Glomerular endothelial cell (primary cell): ENCODE measurements around the gene SHB. TPM values are rescaled to one million over a fixed set of nuclear protein-coding genes. Genes with fewer than 3 reads are reported as not detected.

Experiments used
- DNase-seq: peaks from one replicate; pipeline ENCODE4 v3.0.0-alpha.2; 2011; ENCODE audit warnings: low read depth, low spot score; ENCODE audit errors: extremely low read depth
- total RNA-seq: library from RNA; depleted of rRNA; stranded (reverse); fragments of >200 nt; gene quantifications from 2 replicates; pipeline ENCODE4 v1.2.3, GENCODE V29; 2015

SHB gene
- total RNA-seq, 1 donor from 2014 or later, result 42.8 TPM

DNA sequence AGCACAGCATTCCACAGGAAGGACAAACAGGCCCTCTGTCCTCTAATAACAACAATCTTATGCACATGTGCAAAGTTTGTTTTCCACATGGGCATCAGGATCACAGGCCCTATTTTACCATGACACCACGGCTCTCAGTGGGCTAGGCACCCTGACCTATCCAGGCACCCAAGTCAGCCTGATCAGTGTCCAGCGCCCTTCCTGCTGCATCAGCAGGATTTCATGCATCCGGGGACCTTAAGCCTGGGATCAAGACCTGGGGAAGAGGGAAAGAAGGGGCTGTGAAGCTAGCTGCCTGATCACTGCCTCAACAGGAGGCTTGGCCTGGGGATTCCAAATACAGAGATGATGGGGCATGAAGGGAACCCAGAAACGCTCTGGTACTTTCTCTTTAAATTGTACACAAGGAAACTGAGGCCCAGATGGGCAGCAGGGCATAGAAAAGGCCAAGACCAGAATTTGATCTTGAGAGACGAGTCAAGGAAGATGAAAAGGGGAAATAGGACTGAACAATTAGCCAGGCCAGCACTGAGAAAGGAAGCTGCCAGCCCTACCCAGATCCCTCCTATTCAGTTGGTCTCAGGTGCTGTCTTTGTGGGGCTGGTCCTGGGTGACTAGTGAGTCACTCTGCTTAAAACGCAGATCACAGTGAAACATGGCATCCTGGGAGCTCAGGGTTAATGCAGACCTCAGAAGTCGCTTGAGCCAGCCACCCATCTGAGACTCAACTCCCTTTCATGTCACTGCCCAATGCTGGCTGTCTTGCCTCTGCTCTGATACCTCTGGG, 57.9 kb downstream of the SHB start:
- no peak for DNase-seq

DNA sequence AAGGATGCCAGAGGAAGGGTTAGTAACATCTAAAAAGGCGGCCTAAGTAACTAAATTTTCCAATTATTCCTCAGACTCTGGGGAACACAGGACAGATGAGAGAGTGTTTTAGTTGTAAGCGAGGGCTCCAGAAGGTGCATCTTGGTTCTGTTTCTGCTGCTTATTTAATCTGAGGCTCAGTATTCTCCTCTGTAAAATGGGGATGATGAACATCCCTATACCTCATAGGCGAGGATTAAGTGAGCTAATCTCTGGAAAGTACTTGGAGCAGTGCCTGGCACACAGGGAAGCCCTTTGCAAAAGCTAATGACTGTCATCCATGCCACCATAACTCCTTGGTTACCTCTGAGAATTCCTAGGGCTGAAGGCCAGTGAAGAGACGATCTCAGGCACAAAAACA, 59.0 kb downstream of the SHB start:
- no peak for DNase-seq

DNA sequence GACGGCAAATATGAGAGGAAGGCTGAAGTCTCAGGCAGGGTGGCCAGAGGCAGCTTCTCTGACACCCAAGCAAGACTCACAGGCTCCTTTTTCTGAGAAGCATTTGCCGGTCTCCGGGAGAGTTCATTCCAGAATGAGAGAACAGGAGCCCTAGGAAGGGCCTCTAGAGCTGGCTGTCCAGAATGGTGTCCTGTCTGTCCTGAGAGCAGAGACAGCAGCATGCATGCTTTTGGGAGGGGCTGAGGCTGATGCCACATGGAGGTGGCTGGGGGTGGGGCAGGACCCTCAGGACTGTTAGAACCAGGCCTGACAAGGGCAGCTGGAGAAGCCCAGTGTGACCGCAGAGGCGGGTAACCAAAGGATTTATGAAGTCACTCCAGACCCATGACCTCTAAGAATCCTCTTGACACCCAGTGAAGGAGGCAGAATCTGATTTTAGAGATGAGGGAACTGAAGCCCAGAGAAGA, 60.0 kb downstream of the SHB start:
- no peak for DNase-seq

DNA sequence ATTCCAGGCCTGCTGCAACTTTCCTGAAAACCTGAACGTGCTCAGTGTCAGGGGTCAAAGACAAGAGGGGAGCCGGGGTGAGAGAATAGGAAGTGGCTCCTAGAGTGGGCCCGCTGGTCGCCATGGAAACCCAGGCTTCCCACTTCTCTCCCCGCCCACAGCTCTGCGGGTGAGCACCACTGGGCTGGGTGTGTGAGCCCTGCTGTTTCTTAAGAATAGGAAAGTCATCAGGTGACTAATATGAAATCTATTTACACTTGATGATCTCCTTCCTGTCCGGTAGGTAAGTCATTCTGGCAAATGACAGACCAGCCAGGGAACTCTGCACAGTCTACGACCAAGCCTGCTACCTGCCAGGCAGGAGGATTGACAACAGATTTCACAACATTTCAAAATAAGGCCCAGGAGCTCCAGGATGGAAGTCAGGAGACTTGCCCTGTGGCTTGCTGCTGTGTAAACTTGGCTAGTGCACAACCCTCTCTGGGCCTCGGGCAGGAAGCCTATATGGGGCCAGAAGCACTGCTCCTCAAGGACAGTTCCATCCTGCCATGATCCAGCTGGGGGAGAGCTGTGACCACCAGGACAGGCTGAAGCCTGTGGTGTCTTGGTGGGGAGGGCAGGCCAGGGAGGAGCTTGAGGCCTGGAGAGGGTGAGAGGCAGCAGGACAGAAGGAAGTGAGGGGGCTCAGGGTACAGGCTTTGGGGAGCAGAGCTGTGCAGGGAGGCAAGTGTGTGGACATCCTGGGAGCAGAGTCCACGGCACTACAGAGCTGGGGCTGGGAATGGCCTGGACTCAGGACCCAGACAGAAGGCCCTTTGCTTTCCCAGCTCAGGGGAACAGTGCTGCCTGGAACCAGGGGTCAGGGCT, 60.6 kb downstream of the SHB start:
- no peak for DNase-seq

DNA sequence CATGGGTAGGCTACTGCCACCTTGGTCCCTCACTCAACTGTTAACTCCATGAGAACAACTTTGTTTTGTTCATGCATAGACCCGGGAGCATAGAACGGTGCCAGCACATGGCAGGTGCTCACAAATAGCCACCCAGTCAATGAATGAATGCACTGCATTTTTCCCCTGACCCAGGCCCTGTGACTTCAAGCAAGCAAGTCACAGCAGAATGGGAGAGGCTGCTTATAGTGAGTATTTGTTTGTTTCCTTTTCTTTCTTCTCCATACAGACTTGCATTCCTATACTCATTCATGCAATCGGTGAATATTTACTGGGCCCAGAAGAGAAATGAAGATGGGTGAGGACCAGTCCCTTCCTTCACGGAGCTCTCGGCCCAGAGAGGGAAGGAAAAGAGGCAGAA, 62.0 kb downstream of the SHB start:
- no peak for DNase-seq

DNA sequence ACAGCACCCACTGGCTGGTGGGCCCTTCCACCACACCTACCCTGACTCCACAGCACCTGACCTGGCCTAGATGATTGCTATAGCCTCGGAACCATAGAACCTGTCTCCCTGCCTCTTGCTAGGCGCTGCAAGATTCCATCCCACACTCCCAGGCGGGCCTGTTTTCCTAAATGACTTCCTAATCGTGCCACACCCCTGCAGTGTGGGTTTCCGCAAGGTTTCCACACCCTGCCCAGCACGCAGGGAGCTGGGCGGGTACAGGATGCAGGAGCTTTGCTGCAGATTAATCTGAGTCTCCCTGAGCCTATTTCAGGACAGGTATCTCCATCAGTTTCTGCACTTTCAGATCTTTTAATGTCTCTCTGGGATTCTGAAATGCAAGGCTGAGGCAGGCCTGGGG, 62.9 kb downstream of the SHB start:
- DNase-seq, result no peak

DNA sequence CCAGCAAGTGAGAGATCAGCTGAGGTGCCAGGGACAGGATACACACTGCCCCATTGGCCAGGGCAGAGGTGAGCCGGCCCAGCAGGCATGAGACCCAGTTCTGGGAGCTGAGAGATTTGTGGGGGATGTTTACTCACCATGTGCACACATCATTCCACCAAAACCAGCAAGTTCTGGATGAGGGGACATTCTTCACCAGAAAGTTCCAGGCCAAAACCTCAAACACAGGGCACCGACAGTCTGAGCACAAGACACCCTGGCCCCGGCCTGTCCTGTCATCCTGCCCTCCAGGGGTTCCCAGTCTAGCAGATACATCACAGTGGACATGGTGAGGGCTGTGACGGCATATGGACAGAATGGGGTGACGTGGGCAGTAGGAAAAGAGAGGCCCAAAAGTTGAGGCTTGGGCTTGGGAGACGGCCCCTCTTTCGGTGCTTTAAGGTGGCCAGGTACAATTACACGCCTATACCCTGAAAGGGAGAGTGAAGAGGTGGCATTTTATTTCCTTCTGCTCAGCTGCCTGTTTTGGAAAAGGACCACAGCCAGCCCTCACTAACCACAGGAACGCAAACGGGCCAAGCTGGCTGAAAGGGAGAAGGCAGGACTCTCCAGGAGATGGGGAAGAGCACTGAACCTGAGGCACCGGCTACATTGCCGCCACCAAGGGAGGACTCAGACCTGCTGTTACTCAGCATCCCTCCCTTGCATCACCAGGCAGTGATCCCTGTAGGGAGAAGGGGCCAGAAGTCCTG, 64.0 kb downstream of the SHB start:
- DNase-seq, result no peak

DNA sequence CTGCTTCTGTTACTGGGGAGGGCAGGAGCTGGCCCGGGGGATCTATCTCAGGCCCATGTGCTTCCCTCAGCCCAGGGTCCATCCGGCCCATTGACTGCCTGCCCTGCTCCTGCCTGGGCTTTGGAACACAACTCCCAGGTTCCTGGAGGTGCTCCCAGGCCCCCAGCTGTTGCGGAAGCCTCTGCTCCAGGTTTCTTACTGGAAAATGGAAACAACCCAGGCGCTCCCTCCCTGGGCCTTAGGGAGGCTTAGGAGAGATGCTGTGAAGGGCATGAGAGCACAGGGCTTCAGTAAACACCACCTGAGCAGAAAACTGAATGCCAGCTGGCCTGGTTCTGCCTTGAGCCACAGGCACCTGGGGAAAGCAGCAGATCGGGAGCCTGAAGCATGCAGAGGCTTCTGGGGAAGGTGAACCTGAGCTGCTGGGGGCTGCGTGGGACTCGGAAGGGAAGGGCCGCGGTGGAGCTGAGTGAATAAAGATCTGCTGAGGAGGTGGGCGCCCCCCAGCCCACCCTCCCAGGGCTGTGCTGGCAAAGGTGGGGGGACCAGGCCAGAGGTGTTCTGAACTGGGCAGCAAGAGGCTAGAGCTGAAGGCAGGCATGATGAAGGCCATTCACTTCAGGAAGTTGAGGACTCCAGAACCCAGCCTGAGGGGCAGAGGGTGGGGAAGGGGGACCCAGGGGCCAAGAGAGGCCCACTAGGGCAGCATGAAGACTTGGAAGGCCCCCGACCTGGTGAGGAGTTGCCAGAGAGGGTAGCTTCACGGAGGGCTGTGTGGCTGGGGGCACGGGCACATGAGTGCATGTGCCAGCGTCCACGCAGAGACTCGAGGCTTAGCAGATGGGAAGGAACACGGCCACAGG, 64.8 kb downstream of the SHB start:
- no peak for DNase-seq

DNA sequence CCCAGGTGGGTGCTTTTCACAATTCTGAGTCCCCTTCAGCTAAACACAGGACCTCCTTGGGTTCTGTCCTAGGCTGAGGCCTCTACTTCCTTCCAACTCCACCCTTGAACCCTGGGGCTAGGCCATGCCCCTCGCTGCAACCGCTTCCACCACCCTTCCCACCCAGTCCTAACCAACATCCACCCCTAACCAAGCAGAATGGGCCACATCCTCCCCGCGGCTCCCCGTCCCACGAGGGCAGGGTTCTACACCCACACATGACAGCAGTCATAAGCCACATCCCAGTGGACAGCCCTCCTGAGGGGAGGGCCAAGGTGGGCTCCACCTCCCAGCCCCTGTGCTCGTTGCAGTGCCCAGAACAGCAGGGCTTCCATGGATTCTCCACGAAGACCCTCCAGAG, 65.8 kb downstream of the SHB start:
- no peak for DNase-seq

DNA sequence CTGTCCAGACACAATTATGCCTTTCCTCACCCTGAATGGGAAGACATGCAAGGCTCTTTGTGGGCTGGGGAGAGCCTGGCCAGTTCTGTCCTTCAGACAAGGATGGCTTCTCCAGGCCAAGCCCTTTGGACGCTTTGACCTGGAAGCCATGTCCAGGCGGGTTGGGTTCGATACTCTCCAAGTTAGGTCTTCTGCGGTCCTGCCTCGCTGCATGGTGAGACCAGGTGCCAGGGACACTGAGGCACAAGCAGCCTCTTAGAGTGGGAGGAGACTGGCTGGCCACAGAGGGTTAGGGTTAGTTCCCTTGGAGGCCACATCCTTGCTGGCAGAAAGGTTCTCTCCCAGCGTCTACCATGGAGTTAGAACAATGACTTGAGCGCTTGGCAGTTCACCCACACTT, 67.6 kb downstream of the SHB start:
- DNase-seq, result no peak

DNA sequence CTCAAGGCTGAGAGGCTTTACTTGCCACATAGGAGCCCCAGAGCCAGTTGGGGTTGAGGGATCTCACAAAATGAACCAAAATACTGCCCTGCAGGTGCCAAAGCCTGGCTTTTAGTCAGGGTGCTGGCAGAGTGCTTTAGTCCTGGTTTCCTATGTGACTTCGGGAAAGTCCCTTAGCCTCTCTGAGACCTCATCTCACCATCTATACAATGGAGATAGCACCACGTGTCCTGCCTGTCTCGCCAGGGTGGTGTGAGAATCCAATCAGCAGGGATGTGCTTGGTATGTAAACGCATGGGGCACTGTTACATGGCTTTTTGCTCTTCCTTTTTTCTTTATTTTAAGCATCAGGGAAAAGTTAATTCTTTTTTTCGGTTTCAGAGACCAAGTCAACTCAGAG, 68.3 kb downstream of the SHB start:
- DNase-seq, result no peak

DNA sequence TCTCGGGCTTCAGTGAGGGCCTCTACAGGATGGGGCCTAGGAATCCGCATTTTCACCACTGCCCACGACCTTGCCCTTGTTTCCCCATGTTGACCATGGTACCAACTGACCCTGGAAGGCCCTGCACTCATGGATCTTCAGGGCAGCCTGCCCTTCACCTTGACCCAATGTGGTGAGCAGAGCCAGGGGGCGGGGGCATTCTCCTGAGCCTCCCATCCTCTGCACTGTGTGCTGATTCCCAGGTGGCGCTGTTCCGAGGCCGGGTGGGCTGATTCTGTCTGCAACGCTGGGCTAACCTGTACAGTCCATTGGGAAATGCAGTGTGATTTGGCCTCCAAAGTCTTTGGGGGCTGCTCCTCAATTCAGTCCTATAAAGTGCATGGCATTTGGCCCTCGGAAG, 68.7 kb downstream of the SHB start:
- DNase-seq, result no peak

DNA sequence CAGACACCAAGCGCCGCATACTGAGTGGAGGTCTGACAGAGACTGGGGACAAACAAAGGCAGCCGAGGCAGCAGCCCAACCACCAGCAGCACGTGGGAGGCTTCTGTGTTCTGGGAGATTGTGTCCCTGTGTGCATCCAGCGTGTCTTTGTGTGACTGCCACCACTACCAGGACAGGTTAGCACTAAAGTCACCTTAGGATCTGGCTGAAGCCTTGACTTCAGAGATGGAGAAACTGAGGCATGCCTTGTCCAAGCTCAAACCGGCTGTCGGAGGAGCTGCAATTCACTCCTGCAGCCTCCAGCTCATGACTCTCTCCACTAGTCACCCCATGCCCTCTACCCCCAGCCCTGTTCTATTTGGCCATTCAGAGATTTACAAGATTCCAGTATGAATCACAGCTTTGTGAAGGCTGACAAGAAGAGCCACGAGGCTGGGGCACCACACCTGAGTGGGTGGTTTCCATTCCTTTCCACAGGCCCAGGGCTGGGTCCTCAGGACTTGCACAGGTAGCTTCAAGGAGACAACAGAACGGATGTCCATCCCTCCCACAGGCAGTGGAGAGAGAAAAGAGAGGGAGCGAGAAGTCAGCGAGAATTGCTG, 69.3 kb downstream of the SHB start:
- DNase-seq, result no peak

DNA sequence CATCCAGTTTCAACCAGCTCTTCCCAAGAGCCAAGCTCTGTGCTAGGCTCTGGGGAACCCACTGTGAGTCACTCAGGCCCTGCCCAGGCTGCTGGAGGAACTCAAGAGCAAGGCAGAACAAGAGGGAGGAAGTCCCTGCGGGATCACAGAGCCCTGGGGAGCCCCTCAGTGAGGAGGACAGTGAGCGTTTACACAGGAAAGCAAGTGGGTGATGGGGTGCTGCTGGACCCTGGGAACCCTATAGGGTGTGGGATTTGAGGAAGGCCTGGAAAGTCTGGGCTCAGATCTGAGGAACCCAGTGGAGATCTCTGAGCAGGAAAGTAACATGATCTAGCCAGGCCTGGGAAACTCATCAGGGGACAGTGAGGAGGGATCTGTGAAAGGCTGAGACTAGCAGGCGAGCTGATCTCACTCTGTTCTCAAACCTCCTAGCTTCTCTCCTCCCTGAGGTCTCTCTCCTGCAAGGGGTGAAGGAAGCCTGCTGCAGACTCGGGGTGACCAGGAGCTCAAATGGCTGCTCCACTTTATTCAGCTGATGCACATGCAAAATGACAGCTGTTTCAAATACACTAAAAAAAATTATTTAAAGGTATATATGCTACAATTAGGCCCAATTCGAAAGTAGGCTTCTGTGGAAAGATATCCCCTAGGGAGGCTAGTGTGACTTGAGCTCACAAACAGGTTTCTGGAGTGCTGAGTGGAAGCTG, 70.0 kb downstream of the SHB start:
- no peak for DNase-seq

DNA sequence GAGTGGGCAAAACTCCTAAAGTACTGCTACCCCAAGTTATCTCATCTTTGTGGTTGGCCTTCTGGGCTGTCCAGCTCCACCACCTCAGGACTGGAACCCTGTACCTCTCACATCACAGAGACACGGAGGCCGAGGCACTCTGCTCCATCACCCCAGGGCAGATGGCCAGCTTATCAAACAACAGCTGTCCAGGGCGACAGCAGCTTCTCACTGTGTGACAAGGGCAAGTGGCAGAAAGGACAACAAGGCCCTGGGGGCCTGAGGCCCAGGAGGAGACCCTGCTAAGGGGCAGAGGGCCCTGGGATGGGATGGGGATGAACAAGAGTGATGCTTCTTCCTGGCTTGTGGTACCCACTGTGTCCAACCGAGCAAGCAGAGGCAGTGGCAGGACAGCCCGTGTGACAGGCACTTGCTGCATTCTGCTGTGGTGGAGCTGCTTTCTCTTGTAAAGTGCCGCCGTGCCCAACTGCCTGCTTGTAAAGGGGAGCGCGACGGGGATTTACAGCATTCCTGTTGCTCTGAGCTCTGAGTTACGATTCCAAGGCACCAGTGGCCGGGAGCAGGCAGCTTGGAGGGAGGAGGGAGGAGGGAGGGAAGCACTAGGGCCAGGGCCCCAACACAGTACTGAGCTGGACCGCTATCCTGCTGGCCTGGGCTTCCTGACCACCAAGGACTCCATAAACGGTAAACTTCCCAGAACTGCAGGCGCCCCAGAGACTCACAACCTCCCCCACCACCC, 71.2 kb downstream of the SHB start:
- DNase-seq, result no peak

DNA sequence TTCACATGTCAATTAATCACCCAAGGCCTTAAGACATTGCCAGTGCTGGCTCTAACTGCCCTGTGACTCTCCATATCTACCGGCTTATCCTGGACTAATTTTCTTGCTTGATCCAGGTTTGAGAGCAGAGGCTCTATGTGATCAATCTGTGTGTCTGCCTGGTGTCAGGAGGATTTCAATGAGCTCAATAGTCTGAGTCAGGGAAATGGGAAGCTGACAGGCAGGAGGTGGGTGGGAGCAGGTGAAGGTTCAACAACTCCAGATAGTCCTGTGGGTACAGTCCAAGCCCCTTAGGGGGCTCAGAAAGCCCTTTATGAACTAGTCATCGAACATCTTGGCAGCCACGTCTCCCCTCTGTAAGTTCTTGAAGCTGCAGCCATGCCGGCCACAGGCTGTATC, 72.2 kb downstream of the SHB start:
- no peak for DNase-seq

DNA sequence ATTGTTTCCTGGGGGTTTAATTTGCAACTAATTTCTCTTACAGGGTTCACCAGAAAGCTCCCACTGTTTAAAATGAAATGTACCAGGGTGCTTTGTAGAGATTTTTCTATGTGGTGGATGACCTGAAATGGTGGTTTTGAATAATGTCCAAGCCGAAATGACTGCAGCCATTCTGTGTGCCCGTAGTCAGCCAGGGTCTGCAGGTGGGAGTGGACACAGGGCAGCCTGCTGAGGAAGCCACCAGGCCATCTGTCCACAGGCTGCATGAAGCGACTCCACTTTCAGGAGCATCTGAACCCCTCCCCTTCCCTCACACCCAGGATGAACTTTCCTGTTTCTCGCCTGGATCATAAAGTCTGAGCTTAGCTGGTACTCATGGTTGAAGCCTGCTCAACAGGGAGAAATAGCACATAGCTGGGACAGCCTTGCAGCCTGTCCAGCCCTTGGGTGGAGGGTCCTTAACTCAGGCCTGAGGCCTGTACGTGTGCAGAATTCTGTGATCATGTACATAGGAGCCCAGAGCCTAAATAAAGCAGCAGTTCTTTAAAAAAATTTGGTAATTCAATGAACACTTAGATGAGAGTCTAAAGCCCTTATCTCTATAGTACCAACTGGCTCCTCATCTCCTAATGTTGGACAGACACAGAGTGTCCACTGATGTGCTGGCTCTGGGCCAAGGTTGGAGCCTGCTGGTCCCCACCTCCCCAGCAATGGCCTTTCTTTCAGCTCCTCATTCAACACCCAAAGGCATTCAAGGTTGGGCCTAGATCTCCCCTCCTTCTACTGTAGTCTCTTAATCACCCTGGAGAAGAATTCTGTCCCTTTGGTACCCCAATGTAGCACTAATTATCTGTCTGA, 72.8 kb downstream of the SHB start:
- DNase-seq, result no peak

DNA sequence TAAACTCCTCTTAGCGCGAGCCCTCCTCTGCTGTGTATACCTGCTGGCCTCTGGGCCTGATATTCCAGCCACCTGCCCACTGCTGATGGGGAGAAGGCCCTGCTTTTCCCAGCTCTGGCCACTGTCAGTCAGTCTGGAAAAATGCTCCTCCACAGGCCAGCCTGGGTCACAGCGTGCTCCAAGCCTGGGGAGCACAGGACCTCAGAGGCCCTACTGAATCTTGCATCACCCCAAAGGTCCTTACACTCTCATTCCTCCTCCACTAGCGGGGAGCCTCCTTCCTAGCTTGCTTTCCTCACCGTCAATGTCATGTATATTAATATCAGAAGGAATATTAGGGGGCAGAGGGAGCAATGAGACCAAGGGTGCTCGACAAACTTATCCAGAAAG, 73.7 kb downstream of the SHB start:
- no peak for DNase-seq
